HCT116 (cell line): ENCODE results near the gene TUT7. TPM values are rescaled to one million over a fixed set of nuclear protein-coding genes. Genes with fewer than 3 reads are reported as not detected.

Source experiments
- ATAC-seq: fragments of 200-7000 bp; cut with Tn5 transposase; 2 replicates; pipeline ENCODE4 v1.9.1; 2020; ENCODE audit warnings: mild to moderate bottlenecking, moderate library complexity
- BruUV-seq: library from RNA; stranded (reverse); fragments of 400-500 nt; replicated peaks from 2 replicates; lab custom pipeline; 2021; lab: Mats Ljungman, UMichigan
- CTCF ChIA-PET: fragments of 300-600 bp; sonication (Branson Sonifier 250); formaldehyde crosslinking; loops from one replicate; lab custom pipeline; 2021; ENCODE audit warnings: antibody characterized with exemption; lab: Charles Lee
- POLR2A ChIA-PET: fragments of 300-600, 350-600 bp; sonication (Branson Sonifier 250); formaldehyde crosslinking; loops from one replicate; lab custom pipeline; 2021; ENCODE audit warnings: antibody characterized with exemption; lab: Charles Lee
- RAD21 ChIA-PET, 2 experiments: fragments of 300-600 bp; sonication (Branson Sonifier 250); formaldehyde crosslinking; loops; one replicate each; lab custom pipeline; 2023; ENCODE audit warnings: low total read pairs in 2 of 2; ENCODE audit not compliant: uncharacterized antibody in 2 of 2, unreplicated experiment in 2 of 2, low non-redundant PET in 1 of 2; lab: Charles Lee
- DNase-seq: peaks from one replicate; pipeline ENCODE4 v3.0.0-alpha.2; 2010; ENCODE audit warnings: low read depth, low spot score
- H2AFZ ChIP-seq: fragments of 200-600 bp; shearing (Covaris generic), sonication (generic); 2 replicates; pipeline ENCODE4 v1.6.1; 2017; ENCODE audit warnings: low read depth, mixed run types, mixed read lengths, antibody characterized with exemption, low read length; ENCODE audit not compliant: poor library complexity, severe bottlenecking
- H3K27ac ChIP-seq: 2 replicates; pipeline ENCODE4 v1.5.1; 2012; ENCODE audit warnings: low read depth, low read length
- H3K27me3 ChIP-seq: fragments of 200-600 bp; sonication (generic); 2 replicates; pipeline ENCODE4 v1.6.1; 2016; ENCODE audit warnings: mixed run types, low read length, mixed read lengths; ENCODE audit not compliant: insufficient read depth
- H3K36me3 ChIP-seq, 2 experiments: fragments of 200-500 bp in 1 of 2; fragments of 200-600 bp in 1 of 2; sonication (Bioruptor generic) in 1 of 2; sonication (generic) in 1 of 2; 2 replicates each; pipeline versions ENCODE4 v1.5.1 to v1.6.1; 2014 to 2016; ENCODE audit warnings: low read length in 2 of 2, inconsistent platforms in 1 of 2, mixed read lengths in 1 of 2, mixed run types in 1 of 2; ENCODE audit not compliant: insufficient read depth in 2 of 2, control insufficient read depth in 1 of 2
- H3K4me1 ChIP-seq, 2 experiments: fragments of 200-600 bp in 1 of 2; sonication (generic) in 1 of 2; 2 replicates each; pipeline versions ENCODE4 v1.5.1 to v1.6.1; 2012 to 2017; ENCODE audit warnings: low read length in 2 of 2, inconsistent platforms in 1 of 2, mild to moderate bottlenecking in 1 of 2, mixed read lengths in 1 of 2, mixed run types in 1 of 2, moderate library complexity in 1 of 2; ENCODE audit not compliant: insufficient read depth in 2 of 2, control insufficient read depth in 1 of 2
- H3K4me2 ChIP-seq: fragments of 200-600 bp; sonication (generic); 2 replicates; pipeline ENCODE4 v1.6.1; 2017; ENCODE audit warnings: mixed run types, low read length, mixed read lengths
- H3K4me3 ChIP-seq, 2 experiments: fragments of 200-600 bp in 1 of 2; sonication (generic) in 1 of 2; replicated peaks in 1 of 2; 2 replicates each; pipeline ENCODE4 v1.5.1; 2011 to 2016; ENCODE audit warnings: low read length in 2 of 2, control low read depth in 1 of 2, low read depth in 1 of 2, mild to moderate bottlenecking in 1 of 2, mixed read lengths in 1 of 2, mixed run types in 1 of 2
- H3K79me2 ChIP-seq: fragments of 200-600 bp; sonication (generic); 2 replicates; pipeline ENCODE4 v1.6.1; 2017; ENCODE audit warnings: mild to moderate bottlenecking, mixed run types, low read length, moderate library complexity, mixed read lengths; ENCODE audit not compliant: insufficient read depth
- H3K9ac ChIP-seq: fragments of 200-600 bp; sonication (generic); 2 replicates; pipeline ENCODE4 v1.6.1; 2016; ENCODE audit warnings: low read length, mixed read lengths
- H3K9me2 ChIP-seq: fragments of 200-600 bp; sonication (generic), shearing (Covaris generic); 2 replicates; pipeline ENCODE4 v1.6.1; 2017; ENCODE audit warnings: mixed run types, mild to moderate bottlenecking, moderate library complexity; ENCODE audit not compliant: insufficient read depth
- H3K9me3 ChIP-seq, 2 experiments: fragments of 200-500 bp in 1 of 2; fragments of 200-600 bp in 1 of 2; sonication (Bioruptor generic) in 1 of 2; sonication (generic) in 1 of 2; 2 replicates each; pipeline ENCODE4 v1.6.1; 2014 to 2017; ENCODE audit warnings: low read length in 2 of 2, mixed read lengths in 2 of 2, inconsistent platforms in 1 of 2, low read depth in 1 of 2, mild to moderate bottlenecking in 1 of 2, mixed run types in 1 of 2, moderate library complexity in 1 of 2; ENCODE audit not compliant: control insufficient read depth in 1 of 2, insufficient read depth in 1 of 2
- H4K20me1 ChIP-seq: fragments of 200-600 bp; sonication (generic), shearing (Covaris generic); 2 replicates; pipeline ENCODE4 v1.6.1; 2017; ENCODE audit warnings: mixed run types, mild to moderate bottlenecking, moderate library complexity; ENCODE audit not compliant: insufficient read depth
- CBX3 ChIP-seq: IDR thresholded peaks from 2 replicates; pipeline ENCODE4 v1.6.1; 2012; ENCODE audit warnings: low read depth
- CTCF ChIP-seq, 3 experiments: fragments of 200-600 bp in 1 of 3; sonication (generic) in 1 of 3; IDR thresholded peaks in 2 of 3; conservative IDR thresholded peaks in 1 of 3; 2 replicates each; pipeline ENCODE4 v1.5.1; 2012 to 2017; ENCODE audit warnings: low read depth in 2 of 3, low read length in 2 of 3, antibody characterized with exemption in 1 of 3, borderline replicate concordance in 1 of 3, control low read depth in 1 of 3, mild to moderate bottlenecking in 1 of 3, mixed read lengths in 1 of 3, mixed run types in 1 of 3, moderate library complexity in 1 of 3; ENCODE audit not compliant: insufficient read depth in 1 of 3
- EGR1 ChIP-seq: IDR thresholded peaks from 2 replicates; pipeline ENCODE4 v1.6.1; 2012; ENCODE audit warnings: low read depth
- ELF1 ChIP-seq: IDR thresholded peaks from 2 replicates; pipeline ENCODE4 v1.6.1; 2012; ENCODE audit warnings: low read depth, borderline replicate concordance
- EZH2 ChIP-seq: fragments of 200-600 bp; sonication (generic); IDR thresholded peaks from 2 replicates; pipeline ENCODE4 v1.6.1; 2017; ENCODE audit warnings: antibody characterized with exemption, mixed run types
- EZH2phosphoT487 ChIP-seq: fragments of 200-600 bp; IDR thresholded peaks from 2 replicates; pipeline ENCODE4 v1.6.1; 2018; ENCODE audit warnings: antibody characterized with exemption, borderline replicate concordance
- JUND ChIP-seq: IDR thresholded peaks from 2 replicates; pipeline ENCODE4 v1.6.1; 2012
- MAX ChIP-seq: IDR thresholded peaks from 2 replicates; pipeline ENCODE4 v1.6.1; 2012
- SIN3A ChIP-seq: IDR thresholded peaks from 2 replicates; pipeline ENCODE4 v1.6.1; 2012; ENCODE audit warnings: low read depth
- SP1 ChIP-seq: IDR thresholded peaks from 2 replicates; pipeline ENCODE4 v1.6.1; 2012; ENCODE audit warnings: low read depth
- SRF ChIP-seq: IDR thresholded peaks from 2 replicates; pipeline ENCODE4 v1.6.1; 2012; ENCODE audit warnings: low read depth
- TCF7L2 ChIP-seq: IDR thresholded peaks from 2 replicates; pipeline ENCODE4 v1.7.0; 2011; ENCODE audit warnings: borderline replicate concordance, inconsistent platforms; ENCODE audit not compliant: insufficient read depth, insufficient read length; ENCODE audit errors: extremely low read depth
- ZBTB33 ChIP-seq: IDR thresholded peaks from 2 replicates; pipeline ENCODE4 v1.6.1; 2011; ENCODE audit warnings: mild to moderate bottlenecking, low read length, moderate library complexity; ENCODE audit not compliant: insufficient replicate concordance; ENCODE audit errors: extremely low read depth
- ZFX ChIP-seq: fragments of 450-650 bp; IDR thresholded peaks from 2 replicates; pipeline ENCODE4 v1.6.1; 2017
- ZNF274 ChIP-seq: fragments of 200-500 bp; sonication (Bioruptor generic); IDR thresholded peaks from 2 replicates; pipeline ENCODE4 v1.6.1; 2014; ENCODE audit warnings: mild to moderate bottlenecking, low read depth, low read length, inconsistent platforms
- intact Hi-C: fragments of 100-400 bp; cut with micrococcal nuclease; formaldehyde crosslinking; loops from 2 replicates; pipeline ENCODE4 v1.10.0; 2022
- total RNA-seq: library from RNA; stranded (reverse); gene quantifications from one replicate; pipeline ENCODE4 v1.2.1, GENCODE V29; 2021; ENCODE audit not compliant: unreplicated experiment

The TUT7 gene
- total RNA-seq, 1 experiment from 2014 or later = 23.1 TPM

GRCh38 chr9:86349271-86349670 lies 4.9 kb downstream of the TUT7 start:
- H3K4me1 ChIP-seq = peaks cover 12 to 29% of the 10 kb centered on the region in 2 experiments; a peak in 3 of 4 replicates
- POLR2A ChIA-PET = no interaction called here

GRCh38 chr9:86347991-86348390 lies 6.2 kb downstream of the TUT7 start:
- POLR2A ChIA-PET = no interaction called here
- no peak for DNase-seq
- RAD21 ChIA-PET = no interaction called here
- ATAC-seq = no peak; the same call in 1 of the 2 replicates
- Histone ChIP-seq H3K9me3 (no peaks in the 10 kb centered on the region), H3K36me3 (peaks cover 18 to 30% of the 10 kb centered on the region in 2 experiments), H3K27me3 (no peaks in the 10 kb centered on the region), H3K4me1 (peaks cover 11 to 25% of the 10 kb centered on the region in 2 experiments; a peak in 3 of 4 replicates), H3K27ac (no peak overlapping the region), H3K9ac (no peak overlapping the region), H3K4me2 (peak overlapping the region; percentile 54), H3K9me2 (no peaks in the 10 kb centered on the region), H3K79me2 (peaks cover 68% of the 10 kb centered on the region), H4K20me1 (no peaks in the 10 kb centered on the region; the same call in 1 of the 2 replicates), H2AFZ (no peak overlapping the region), H3K4me3 (no peak overlapping the region)
- no TSS peak for BruUV-seq
- intact Hi-C loops = loop anchor here (2.0 kb wide), 1 partner anchor 65 kb away; the partner anchor contains the start of gene ISCA1
- TF ChIP-seq ELF1 (no peak), CBX3 (no peak), ZBTB33 (no peak), CTCF (IDR thresholded peaks at IDR 0.05 in 2 of 3, conservative IDR thresholded peaks at IDR 0.05 in 1 of 3; ENCODE audit: borderline replicate concordance in 1 of 3, insufficient read depth in 1 of 3, low read depth in 2 of 3, low read length in 2 of 3) (no peak), EZH2 (no peak), SP1 (no peak), TCF7L2 (no peak), JUND (no peak), MAX (no peak), EZH2phosphoT487 (no peak), SIN3A (no peak)
- CTCF ChIA-PET = no interaction called here

More at GRCh38 chr9:86349271-86349670, 4.9 kb downstream of the TUT7 start:
- ChIA-PET RAD21 (no interaction called here), CTCF (no interaction called here)
- H3K27me3 ChIP-seq = no peaks in the 10 kb centered on the region
- H3K79me2 ChIP-seq = peaks cover 77% of the 10 kb centered on the region
- intact Hi-C loops = loop anchor here (2.0 kb wide), 1 partner anchor 66 kb away; the partner anchor contains the start of gene ISCA1
- DNase-seq (no peak), ATAC-seq (no peak)
- no peak overlapping the region for H3K27ac ChIP-seq
- no peaks in the 10 kb centered on the region for H3K9me3 ChIP-seq
- no peak overlapping the region for H2AFZ ChIP-seq
- TF ChIP-seq SIN3A = no peak
- no peak for TF ChIP-seq EZH2phosphoT487
- no peak for TF ChIP-seq EGR1
- no peak for TF ChIP-seq CBX3
- TF ChIP-seq SP1 = no peak
- TF ChIP-seq ZNF274 = no peak
- TF ChIP-seq SRF = no peak
- no peak for TF ChIP-seq EZH2
- TF ChIP-seq JUND = no peak
- TF ChIP-seq ZFX = no peak
- H3K9ac ChIP-seq = no peak overlapping the region
- no peak overlapping the region for H3K4me2 ChIP-seq
- H3K9me2 ChIP-seq = no peaks in the 10 kb centered on the region
- H3K36me3 ChIP-seq = peaks cover 13 to 24% of the 10 kb centered on the region in 2 experiments
- no TSS peak for BruUV-seq
- H3K4me3 ChIP-seq = no peak overlapping the region
- no peaks in the 10 kb centered on the region; the same call in 1 of the 2 replicates for H4K20me1 ChIP-seq
